HG03159 (cell line): Measurements from ENCODE around the gene CMKLR1.

ENCODE experiments used
- ATAC-seq: cut with Tn5 transposase; IDR thresholded peaks from one replicate; pipeline ENCODE4 v1.9.1; 2021; ENCODE audit warnings: mild to moderate bottlenecking, moderate library complexity; ENCODE audit not compliant: unreplicated experiment

CMKLR1 gene

DNA sequence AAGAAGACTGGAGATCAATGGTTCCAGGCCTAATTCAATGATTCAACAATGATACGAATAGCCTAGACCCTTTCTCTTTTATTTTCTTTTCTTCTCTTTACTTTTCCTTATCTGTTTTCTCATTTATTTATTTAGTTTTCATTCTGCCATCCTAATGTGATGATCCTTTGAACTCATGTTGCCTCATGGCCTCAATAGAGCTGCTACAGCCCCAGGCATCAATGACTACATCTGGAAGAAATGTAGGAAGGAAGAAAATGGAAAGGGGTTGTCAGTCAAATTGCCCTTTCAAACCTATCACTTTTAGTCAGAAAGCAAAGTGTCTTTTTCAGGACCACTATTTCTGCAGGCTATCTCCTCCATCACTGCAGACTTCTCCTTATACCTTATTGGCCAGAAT lies 69.9 kb downstream of the CMKLR1 start:
- ATAC-seq = no peak

DNA sequence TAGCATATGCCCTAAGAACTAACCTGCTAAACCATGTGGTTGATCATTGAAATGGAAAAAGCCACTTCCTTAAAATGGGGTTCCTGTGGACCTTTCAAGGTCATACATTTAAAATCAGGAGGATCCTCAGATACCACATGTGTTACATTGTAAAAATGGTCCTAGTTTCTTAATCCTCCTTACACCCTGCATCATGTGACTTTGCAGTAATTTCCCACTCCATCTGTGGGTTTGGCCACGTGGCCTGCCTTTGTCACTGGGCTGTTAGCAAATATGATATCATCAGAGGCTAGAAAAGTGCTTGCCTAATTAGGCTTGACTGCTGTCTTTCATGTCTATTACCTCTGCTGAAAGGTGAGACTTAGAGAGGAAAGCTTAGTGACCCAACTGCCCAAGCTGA lies 70.7 kb downstream of the CMKLR1 start:
- no peak for ATAC-seq

DNA sequence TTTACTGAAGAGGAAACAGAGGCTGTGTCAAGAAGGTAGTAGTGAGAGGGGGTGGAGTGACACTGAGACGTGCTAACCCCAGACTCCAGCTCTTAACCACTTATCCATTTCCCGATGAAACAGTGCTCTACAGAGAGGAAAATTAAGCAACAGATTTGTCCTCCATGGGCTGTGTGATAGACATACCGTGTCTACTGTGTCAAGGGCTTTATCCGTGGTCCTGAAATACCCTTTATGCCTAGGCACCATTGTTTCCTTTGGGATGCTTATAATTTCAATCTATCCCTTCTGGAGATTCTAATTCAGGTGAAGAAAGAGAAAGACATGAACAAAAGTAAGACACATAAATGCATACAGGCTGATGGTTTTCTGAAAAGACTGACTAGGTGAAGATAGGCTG lies 71.7 kb downstream of the CMKLR1 start:
- no peak for ATAC-seq

DNA sequence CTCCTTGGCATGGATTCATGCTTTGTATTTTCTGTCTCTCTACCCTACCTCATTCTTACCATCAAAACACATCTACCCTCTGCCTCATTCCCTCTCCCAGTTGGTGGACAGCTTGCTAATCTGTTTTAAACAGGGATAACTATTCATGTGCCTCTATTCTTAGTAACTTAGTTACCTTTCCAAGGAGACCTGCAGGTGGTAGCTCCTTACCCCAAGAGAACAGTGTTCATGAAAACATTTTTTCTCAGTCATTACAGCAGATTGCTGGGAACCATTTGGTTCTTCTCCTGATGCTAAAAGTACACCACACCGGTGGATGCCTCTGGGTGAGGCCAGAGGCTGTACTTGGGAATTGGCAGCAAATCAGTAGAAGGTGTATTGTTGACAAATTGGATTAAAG lies 73.0 kb downstream of the CMKLR1 start:
- no peak for ATAC-seq

DNA sequence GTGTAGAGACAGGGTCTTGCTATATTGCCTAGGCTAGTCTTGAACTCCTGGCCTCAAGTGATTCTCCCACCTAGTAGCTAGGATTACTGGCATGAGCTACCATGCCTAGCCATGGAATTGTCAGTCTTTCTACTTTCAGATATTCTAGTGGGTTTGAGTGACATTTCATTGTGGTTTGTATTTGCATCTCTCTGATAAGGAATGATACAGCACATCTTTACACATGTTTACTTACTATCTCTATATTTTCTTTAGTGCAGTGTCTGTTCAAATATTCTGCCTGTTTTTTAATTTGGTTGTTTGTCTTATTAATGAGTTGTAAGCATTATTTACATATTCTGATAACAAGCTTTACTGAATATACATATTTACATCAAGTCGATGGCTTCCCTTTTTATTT lies 73.6 kb downstream of the CMKLR1 start:
- no peak for ATAC-seq

DNA sequence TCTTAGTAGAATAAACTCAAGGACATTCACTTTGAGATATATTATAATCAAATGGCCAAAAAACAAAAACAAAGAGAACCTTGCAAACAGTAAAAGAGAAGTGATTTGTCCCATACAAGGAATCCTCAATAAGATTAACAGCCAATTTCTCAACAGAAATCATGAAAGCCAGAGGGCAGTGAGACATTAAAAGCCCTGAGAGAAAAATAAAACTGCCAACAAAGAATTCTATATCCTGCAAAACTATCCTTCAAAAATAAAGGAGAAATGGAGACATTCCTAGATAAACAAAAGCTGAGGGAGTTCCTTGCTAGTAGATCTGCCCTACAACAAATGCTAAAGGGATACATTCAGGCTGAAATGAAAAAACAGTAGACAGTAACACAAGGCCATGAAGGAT lies 78.1 kb downstream of the CMKLR1 start:
- ATAC-seq = no peak

DNA sequence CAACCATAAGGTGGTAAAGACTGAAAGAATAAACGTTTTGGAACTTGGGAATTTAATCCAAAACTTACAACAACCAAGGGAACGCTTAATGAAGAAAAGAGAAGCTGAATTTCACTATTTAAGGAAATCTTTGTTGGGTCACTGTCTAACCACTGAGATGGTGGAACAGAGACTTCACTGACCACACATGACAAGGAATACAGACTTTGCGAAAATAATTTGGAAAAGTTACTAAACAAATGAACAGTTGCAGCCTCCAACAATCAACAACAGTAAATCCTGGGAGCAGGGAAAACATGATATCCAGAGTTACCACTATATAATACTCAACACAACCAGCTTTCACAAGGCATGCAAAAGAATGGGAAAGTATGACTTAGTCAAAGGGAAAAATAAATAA lies 79.1 kb downstream of the CMKLR1 start:
- ATAC-seq = no peak

DNA sequence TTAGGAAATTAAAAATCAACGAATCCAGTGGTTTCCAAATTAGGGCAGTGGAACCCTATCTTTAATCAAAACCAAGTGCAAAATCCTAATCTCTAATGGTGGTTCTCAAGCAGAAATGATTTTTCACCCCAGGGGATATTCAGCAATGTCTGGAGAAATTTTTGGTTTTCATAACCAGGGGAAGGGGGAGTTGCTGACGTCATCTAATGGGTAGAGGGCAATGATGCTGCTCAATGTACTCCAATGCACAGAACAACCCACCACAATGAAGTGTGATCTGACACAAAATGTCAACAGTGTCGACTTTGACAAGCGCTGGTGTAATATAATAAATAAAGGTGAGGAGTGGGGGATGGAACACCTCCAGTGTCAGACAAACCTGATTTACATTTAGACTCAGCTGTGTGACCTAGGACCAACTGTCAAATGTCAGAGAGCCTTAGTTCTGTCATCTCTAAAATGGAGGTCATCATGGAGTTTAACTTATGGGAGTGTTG lies 81.5 kb downstream of the CMKLR1 start:
- ATAC-seq = no peak

DNA sequence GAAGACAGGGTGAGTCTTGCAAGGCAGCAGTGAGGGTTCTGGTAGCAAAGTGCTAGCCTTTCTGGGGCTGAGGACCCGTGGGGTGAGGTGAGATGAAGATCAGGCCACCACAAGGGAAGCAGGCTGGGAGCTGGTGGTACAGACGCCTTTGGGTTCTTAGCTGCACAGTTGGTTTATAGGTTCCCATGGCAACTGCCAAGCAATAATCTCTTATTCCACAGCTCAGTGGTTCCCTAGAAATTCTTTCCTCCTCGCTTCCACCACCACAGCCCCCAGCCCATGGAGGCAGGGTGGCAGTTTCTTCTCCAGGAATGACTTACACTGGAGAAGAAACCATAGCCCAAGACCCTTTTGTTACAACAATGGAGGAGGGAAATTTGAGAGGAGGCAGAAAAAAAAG lies 82.1 kb downstream of the CMKLR1 start:
- ATAC-seq = no peak

DNA sequence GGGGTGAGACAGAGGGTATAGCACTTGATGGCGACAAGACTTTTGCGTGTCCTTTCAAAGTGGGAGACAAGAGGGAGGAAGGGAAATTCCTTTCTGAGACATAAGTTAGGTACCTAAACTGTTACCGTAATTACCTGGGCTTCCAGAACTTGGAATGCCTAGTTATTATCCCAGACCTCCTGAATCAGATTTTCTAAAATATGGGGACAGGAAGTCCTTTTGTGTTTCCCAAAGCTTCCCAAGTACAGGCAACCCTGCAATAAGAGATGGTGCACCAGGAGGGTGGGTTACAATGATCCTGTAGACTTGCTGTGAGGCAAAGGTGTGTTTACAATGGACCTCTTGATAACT lies 83.9 kb downstream of the CMKLR1 start:
- no peak for ATAC-seq

DNA sequence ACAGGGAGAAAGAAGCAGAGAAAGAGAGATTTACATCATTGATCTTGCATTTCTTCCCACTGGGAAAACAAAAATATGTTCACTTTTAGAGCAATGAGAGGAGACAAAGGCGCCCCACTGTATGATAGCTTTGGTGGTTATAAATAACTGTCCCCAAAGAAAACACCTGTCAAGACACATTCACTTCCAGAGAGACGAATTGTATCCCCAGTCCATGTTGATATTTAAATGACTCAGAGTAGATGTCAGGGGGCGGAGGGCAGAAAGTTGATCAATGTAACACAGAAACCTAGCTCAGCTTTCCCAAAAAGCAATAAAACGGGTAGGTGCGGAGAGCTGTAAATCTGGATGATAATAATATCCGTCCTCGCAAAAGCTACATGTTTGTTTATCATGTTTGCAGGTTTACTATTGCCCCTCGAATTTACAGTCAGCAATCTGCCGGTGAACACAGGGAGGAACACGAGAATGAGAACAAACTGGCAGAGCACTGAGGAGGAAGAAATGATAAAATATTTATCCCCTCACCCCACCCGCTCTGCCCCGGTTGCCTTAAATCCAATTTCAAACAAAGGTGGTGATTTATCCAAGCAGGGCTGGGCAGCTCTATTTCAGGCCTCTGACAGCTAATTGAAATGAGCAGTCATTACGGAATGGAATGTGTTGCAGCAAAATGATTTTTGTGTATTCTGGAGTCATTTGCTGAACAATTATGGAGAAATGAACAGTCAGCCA lies 84.4 kb downstream of the CMKLR1 start:
- no peak for ATAC-seq

DNA sequence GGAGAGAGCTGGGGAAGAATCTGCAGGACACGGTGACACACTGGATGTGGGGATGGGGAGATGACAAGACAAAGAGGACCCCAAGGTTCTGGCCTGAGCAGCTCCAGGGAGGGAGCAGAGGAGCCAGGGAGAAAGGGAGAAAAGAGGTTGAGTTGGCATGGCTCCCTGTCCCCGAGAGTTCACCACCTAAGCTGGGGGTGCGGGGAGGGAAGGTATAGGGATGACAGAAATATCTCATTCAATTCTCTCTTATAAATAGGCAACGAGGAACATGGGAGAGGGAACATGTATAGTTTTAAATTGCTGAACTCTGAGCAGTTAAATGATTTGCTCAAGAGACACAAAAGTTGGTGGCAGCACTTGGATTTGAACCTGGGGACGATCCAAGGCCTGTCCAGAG lies 85.1 kb downstream of the CMKLR1 start:
- no peak for ATAC-seq

DNA sequence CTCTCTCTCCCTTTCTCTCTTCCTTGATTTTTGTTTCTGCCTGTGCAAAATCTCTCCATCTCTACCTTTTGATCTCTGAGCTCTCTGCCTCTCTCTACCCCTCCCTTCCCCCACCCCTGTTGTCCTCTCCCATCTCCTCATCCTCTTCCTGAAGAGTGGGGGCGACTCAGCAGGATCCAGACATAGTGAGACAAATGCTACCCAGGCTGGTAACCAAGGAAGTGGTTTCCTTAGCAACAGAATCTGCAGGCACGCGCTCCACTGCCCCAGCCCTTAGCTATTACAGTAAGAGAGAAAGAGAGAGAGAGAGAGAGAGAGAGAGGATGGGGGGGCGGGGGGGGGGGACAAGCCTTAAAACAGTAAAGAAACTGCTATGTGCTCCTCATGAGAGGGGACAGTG lies 85.6 kb downstream of the CMKLR1 start:
- no peak for ATAC-seq

DNA sequence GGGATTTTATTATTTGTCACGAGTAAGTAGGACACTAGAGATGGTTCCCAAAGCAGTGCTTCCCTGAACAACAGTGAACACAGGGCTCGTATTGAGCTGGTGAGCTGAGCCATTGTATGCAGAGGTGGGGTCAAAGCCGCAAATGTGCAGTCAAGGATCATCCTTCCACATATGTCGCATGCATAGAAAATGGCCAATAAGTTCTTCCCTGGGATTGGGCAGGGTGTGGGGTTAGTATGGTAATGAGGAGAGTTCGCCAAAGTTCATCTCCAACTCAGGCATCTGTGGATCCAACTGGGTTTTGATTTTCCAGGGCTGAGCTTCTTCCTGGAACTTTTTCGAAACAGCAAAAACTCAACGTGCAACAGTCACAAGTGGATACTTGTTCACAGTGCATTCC lies 86.6 kb downstream of the CMKLR1 start:
- no peak for ATAC-seq

DNA sequence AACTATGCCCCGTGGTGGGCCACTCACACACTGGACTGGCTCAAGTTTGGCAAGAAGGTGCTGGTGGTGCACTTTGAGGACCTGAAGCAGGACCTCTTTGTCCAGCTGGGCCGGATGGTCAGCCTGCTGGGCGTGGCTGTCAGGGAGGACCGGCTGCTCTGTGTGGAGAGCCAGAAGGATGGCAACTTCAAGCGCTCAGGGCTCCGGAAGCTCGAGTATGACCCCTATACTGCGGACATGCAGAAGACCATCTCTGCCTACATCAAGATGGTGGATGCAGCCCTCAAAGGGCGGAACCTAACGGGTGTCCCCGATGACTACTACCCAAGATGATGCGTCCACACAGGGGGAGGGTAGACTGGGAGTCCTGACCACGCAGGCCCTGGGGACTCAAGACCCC lies 91.1 kb downstream of the CMKLR1 start:
- ATAC-seq = no peak

DNA sequence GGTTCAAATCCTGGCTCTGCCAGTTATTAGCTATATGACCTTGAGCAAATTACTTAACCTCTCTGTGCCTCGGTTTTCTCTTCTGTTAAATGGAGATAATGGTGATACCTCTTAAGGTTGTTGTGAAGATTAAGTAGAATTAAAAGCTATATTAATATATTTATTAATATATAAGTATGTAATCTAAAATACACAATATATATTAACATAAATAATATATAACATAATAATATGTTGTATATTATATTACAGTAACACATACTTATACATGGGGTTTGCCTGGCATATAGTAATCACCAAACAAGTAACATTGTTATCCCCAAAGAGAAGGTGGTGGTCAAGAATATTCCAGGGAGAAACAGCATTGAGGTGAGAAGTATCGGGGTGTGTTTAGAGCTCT lies 92.0 kb downstream of the CMKLR1 start:
- ATAC-seq = no peak

DNA sequence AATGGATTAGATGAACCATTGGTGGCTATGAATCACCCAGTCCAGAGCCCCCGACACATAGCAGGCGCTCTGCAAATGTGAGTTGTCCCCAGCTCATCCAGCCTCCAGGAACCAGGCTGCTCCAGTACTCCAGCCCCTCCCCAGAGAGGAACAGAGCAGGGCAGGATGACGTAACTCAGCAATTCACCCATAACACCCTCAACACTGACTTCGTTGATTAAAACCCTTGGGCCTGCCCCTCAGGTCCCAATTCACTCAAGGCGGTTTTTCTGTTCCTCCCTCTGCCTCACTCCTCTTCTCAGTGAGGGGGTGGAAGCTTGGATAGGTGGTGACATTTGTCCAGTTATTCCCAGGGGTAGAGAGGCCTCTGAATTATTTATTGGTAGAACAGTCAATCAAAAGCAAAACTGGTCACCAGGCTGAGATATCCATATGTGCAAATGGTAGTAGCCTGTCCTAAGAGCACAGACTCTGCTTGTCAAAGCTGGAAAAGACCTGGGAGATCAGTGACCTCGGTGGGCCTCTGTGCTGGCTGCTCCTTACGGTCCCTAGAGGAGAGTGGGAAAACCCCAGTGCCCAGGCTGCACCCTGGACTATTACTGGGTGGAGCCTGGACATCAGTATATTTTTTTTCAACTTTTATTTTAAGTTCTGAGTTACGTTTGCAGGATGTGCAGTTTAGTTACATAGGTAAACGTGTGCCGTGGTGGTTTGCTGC lies 97.0 kb downstream of the CMKLR1 start:
- ATAC-seq = no peak

DNA sequence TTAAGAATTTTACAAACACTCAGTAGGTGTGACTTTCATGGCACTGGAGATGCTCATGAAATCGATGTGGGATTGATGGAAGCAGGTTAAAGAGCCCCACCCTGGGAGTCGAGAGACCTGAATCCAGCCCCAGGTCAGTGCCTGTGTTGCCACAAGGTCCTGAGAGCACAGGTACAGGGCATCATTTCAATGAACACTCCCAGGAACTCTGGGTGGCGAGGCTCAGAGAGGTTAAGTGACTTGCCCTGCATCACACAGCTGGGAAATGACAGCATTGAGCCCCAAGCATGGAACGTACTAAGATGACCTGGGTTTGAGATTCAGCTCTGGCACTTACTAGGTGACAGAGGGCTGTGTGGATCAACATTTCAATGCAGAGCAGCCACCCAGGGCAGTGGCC lies 98.2 kb downstream of the CMKLR1 start:
- no peak for ATAC-seq

DNA sequence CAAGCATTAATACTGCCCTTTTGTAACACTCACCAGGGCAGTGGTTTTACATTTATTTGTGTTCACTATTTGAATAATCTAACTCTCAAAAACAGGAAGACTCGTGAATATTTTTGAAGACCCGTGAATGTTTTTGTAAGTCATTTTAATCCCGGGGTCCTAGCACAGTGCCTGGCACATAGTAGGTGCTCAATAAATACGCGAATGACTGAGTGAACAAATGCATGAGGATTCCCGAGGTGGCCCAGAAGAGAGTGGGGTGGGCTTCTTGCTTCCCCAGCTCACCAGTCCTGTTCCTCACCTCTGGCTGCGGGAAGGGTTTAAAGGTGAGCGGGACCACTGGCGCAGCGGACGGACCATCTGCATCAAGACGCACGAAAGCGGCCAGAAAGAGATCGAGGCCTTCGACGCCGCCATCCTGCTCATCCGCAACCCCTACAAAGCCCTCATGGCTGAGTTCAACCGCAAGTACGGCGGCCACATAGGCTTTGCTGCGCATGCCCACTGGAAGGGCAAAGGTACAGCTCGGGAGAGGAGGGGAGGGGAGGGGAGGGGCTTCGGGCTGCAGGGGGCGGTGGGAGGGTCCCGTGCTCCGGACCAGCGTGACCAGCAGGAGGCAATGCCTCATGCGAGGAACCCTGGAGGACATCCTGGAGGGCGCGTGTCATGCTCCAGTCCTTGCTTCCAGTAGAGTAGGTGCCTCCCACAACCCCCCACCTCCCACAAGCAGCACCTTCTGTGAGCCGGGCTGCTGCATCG lies 98.9 kb downstream of the CMKLR1 start:
- ATAC-seq = no peak

DNA sequence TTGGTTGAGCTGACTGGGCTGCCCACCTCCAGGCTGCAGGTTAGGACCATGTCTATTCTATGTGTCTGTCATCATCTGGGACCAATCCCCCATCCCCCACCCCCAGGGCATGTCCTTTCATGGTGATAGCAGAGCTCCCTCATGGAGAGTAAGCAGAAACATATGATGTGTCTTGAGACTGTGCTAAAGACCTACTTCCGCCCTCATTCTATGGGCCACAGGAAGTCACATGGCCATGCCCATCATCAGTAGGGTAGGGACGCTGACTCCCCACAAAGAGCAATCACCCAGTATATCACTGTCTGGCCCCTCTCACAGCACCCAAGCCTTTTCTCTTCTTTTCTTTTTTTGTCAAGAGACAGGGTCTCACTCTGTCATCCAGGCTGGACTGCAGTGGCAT lies 99.7 kb downstream of the CMKLR1 start:
- ATAC-seq = no peak

DNA sequence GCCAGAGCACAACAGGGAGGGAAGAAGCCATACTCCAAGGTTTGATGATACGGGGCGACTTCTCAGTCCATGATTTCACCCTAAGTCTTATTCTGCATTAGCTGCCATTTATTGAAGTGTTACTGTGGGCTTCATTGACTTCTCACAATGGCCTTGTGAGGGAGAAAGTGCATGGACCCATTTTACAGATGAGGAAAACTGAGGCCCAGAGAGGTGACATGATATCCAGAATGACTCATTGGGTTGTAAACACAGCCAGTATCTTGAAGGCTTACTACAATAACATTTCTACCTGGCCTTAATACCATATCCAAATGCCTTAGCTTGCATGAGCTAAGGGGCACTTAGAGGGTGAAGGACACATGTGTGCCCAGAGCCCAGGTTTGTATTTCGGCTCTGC lies 100.6 kb downstream of the CMKLR1 start:
- ATAC-seq = no peak
